Neural cell (in vitro differentiated cells): Measurements from ENCODE around the gene RNF41. TPM values are rescaled to one million over a fixed set of nuclear protein-coding genes. Genes with fewer than 3 reads are reported as not detected.
"Not testable (repeated sequence)": the region's sequence is repeated elsewhere in the genome, so short reads cannot be mapped to it uniquely, and the experiment has no call there.

Experiments used
- H2AFZ ChIP-seq: fragments of 200-600, 300-800 bp; sonication (generic), shearing (Covaris generic); 2 replicates; pipeline ENCODE4 v1.6.0; 2014; ENCODE audit warnings: low read depth, mild to moderate bottlenecking, antibody characterized with exemption, low read length, moderate library complexity
- H3F3A ChIP-seq: fragments of 200-600 bp; shearing (Covaris generic); 2 replicates; pipeline ENCODE4 v1.6.1; 2016; ENCODE audit warnings: mild to moderate bottlenecking, moderate library complexity, mixed read lengths, antibody characterized with exemption, low read length; ENCODE audit not compliant: insufficient read depth, poor library complexity, severe bottlenecking
- H3K27ac ChIP-seq: fragments of 200-600, 300-800 bp; sonication (generic), shearing (Covaris generic); 2 replicates; pipeline ENCODE4 v1.5.1; 2014; ENCODE audit warnings: mild to moderate bottlenecking, low read length, moderate library complexity
- H3K27me3 ChIP-seq: fragments of 300-800, 200-600 bp; sonication (generic), shearing (Covaris generic); 2 replicates; pipeline ENCODE4 v1.6.0; 2014; ENCODE audit warnings: mild to moderate bottlenecking, low read depth, low read length, moderate library complexity; ENCODE audit not compliant: insufficient read depth
- H3K36me3 ChIP-seq: fragments of 300-800, 200-600 bp; sonication (generic), shearing (Covaris generic); 2 replicates; pipeline ENCODE4 v1.5.1; 2014; ENCODE audit warnings: mild to moderate bottlenecking, antibody characterized with exemption, low read length, moderate library complexity; ENCODE audit not compliant: insufficient read depth
- H3K4me2 ChIP-seq: fragments of 300-800, 200-600 bp; sonication (generic), shearing (Covaris generic); 2 replicates; pipeline ENCODE4 v1.6.0; 2014; ENCODE audit warnings: mild to moderate bottlenecking, low read length
- H3K4me3 ChIP-seq: fragments of 300-800, 200-600 bp; sonication (generic), shearing (Covaris generic); 2 replicates; pipeline ENCODE4 v1.5.1; 2014; ENCODE audit warnings: mild to moderate bottlenecking, low read length, moderate library complexity
- H3K79me2 ChIP-seq: fragments of 200-600 bp; shearing (Covaris generic); replicated peaks from 2 replicates; pipeline ENCODE4 v1.6.0; 2014; ENCODE audit warnings: mild to moderate bottlenecking, low read length, moderate library complexity; ENCODE audit not compliant: insufficient read depth
- H3K9ac ChIP-seq: fragments of 300-800, 200-600 bp; sonication (generic), shearing (Covaris generic); 2 replicates; pipeline ENCODE4 v1.6.1; 2016; ENCODE audit warnings: mild to moderate bottlenecking, low read length, mixed read lengths
- H3K9me2 ChIP-seq: fragments of 200-600 bp; shearing (Covaris generic); 2 replicates; pipeline ENCODE4 v1.6.1; 2016; ENCODE audit warnings: mild to moderate bottlenecking, low read length, mixed read lengths; ENCODE audit not compliant: insufficient read depth
- H3K9me3 ChIP-seq: fragments of 200-600, 300-800 bp; sonication (generic), shearing (Covaris generic); 2 replicates; pipeline ENCODE4 v1.6.1; 2016; ENCODE audit warnings: mild to moderate bottlenecking, mixed run types, low read length, moderate library complexity, mixed read lengths
- H4K20me1 ChIP-seq: fragments of 200-600 bp; shearing (Covaris generic); 2 replicates; pipeline ENCODE4 v1.6.1; 2016; ENCODE audit warnings: mild to moderate bottlenecking, mixed run types; ENCODE audit not compliant: insufficient read depth
- EP300 ChIP-seq: fragments of 450-650 bp; conservative IDR thresholded peaks from 2 replicates; pipeline ENCODE4 v1.6.1; 2014; ENCODE audit warnings: antibody characterized with exemption, mild to moderate bottlenecking, moderate library complexity; ENCODE audit not compliant: poor library complexity, severe bottlenecking
- EZH2 ChIP-seq: fragments of 200-600, 300-800 bp; shearing (Covaris generic), sonication (generic); IDR thresholded peaks from 2 replicates; pipeline ENCODE4 v1.6.1; 2014; ENCODE audit warnings: antibody characterized with exemption, low read length, borderline replicate concordance, mild to moderate bottlenecking; ENCODE audit not compliant: insufficient read depth, poor library complexity, severe bottlenecking
- MXI1 ChIP-seq: fragments of 450-650 bp; conservative IDR thresholded peaks from 2 replicates; pipeline ENCODE4 v1.6.1; 2014; ENCODE audit warnings: antibody characterized with exemption, mild to moderate bottlenecking; ENCODE audit not compliant: poor library complexity, severe bottlenecking
- POLR2AphosphoS5 ChIP-seq: IDR thresholded peaks from 2 replicates; pipeline ENCODE4 v1.6.1; 2012
- RAD21 ChIP-seq: fragments of 450-650 bp; conservative IDR thresholded peaks from 2 replicates; pipeline ENCODE4 v1.6.1; 2014; ENCODE audit warnings: antibody characterized with exemption, mild to moderate bottlenecking, moderate library complexity
- SMC3 ChIP-seq: fragments of 450-650 bp; conservative IDR thresholded peaks from 2 replicates; pipeline ENCODE4 v1.6.1; 2014; ENCODE audit warnings: antibody characterized with exemption, mild to moderate bottlenecking, moderate library complexity; ENCODE audit not compliant: poor library complexity
- TAF1 ChIP-seq: IDR thresholded peaks from 2 replicates; pipeline ENCODE4 v1.6.1; 2012; ENCODE audit warnings: low read depth
- polyA plus RNA-seq: library from polyadenylated mRNA; depleted of rRNA; stranded (reverse); fragments of >200 nt; gene quantifications from 2 replicates; pipeline ENCODE4 v1.2.3, GENCODE V29; 2014
- TF ChIP-seq, protein P1 (sequence below): IDR thresholded peaks from 2 replicates; pipeline ENCODE4 v1.6.1; 2012; ENCODE audit warnings: borderline replicate concordance
- TF ChIP-seq, protein P2 (sequence below): fragments of 450-650 bp; IDR thresholded peaks from 2 replicates; pipeline ENCODE4 v1.5.1; 2014; ENCODE audit warnings: antibody characterized with exemption, mild to moderate bottlenecking, moderate library complexity; ENCODE audit not compliant: poor library complexity, severe bottlenecking

Gene RNF41
- polyA plus RNA-seq, 1 donor from 2014 or later: 108 TPM

DNA sequence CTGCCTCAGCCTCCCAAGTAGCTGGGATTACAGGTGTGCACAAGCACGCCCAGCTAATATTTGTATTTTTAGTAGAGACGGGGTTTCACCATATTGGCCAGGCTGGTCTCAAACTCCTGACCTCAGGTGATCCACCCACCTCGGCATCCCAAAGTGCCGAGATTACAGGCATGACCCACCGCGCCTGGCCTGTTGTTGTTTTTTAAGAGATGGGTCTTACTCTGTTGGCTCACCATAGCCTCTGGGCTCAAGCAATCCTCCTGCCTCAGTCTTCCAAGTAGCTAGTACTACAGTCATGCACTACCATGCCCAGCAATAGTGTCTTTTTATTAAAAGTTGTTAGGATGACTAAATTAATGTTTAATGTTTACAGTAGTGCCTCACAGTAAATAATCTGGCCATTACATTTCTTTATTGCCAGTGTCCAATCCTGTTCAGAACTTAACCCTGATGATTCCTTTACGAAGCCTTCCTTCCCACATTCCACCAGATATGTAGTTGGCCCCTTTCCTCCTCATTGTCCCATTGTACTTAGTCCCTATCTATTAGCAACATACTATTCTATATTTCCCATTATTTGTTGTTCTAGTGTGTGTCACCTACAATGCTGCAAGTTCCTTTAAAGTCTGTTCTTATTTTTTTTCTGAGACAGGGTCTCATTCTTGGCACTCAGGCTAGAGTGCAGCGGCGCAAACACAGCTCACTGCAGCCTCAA, 23.6 kb downstream of the RNF41 start:
- Histone ChIP-seq H3K27ac (no peak overlapping the region), H3K9me3 (no peaks in the 10 kb centered on the region), H3K9me2 (no peaks in the 10 kb centered on the region), H3F3A (no peaks in the 10 kb centered on the region), H3K27me3 (no peaks in the 10 kb centered on the region), H3K4me3 (no peak overlapping the region), H3K4me2 (no peak overlapping the region), H3K9ac (no peak overlapping the region), H4K20me1 (no peaks in the 10 kb centered on the region), H2AFZ (no peak overlapping the region), H3K79me2 (no peaks in the 10 kb centered on the region), H3K36me3 (no peaks in the 10 kb centered on the region)
- TF ChIP-seq SMC3: no peak
- no peak for TF ChIP-seq MXI1
- no peak for TF ChIP-seq EP300
- TF ChIP-seq EZH2: no peak
- TF ChIP-seq TAF1: no peak
- TF ChIP-seq POLR2AphosphoS5: no peak
- TF ChIP-seq, protein P1, sequence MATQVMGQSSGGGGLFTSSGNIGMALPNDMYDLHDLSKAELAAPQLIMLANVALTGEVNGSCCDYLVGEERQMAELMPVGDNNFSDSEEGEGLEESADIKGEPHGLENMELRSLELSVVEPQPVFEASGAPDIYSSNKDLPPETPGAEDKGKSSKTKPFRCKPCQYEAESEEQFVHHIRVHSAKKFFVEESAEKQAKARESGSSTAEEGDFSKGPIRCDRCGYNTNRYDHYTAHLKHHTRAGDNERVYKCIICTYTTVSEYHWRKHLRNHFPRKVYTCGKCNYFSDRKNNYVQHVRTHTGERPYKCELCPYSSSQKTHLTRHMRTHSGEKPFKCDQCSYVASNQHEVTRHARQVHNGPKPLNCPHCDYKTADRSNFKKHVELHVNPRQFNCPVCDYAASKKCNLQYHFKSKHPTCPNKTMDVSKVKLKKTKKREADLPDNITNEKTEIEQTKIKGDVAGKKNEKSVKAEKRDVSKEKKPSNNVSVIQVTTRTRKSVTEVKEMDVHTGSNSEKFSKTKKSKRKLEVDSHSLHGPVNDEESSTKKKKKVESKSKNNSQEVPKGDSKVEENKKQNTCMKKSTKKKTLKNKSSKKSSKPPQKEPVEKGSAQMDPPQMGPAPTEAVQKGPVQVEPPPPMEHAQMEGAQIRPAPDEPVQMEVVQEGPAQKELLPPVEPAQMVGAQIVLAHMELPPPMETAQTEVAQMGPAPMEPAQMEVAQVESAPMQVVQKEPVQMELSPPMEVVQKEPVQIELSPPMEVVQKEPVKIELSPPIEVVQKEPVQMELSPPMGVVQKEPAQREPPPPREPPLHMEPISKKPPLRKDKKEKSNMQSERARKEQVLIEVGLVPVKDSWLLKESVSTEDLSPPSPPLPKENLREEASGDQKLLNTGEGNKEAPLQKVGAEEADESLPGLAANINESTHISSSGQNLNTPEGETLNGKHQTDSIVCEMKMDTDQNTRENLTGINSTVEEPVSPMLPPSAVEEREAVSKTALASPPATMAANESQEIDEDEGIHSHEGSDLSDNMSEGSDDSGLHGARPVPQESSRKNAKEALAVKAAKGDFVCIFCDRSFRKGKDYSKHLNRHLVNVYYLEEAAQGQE: no peak
- TF ChIP-seq, protein P2, sequence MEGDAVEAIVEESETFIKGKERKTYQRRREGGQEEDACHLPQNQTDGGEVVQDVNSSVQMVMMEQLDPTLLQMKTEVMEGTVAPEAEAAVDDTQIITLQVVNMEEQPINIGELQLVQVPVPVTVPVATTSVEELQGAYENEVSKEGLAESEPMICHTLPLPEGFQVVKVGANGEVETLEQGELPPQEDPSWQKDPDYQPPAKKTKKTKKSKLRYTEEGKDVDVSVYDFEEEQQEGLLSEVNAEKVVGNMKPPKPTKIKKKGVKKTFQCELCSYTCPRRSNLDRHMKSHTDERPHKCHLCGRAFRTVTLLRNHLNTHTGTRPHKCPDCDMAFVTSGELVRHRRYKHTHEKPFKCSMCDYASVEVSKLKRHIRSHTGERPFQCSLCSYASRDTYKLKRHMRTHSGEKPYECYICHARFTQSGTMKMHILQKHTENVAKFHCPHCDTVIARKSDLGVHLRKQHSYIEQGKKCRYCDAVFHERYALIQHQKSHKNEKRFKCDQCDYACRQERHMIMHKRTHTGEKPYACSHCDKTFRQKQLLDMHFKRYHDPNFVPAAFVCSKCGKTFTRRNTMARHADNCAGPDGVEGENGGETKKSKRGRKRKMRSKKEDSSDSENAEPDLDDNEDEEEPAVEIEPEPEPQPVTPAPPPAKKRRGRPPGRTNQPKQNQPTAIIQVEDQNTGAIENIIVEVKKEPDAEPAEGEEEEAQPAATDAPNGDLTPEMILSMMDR: no peak
- TF ChIP-seq RAD21: no peak

DNA sequence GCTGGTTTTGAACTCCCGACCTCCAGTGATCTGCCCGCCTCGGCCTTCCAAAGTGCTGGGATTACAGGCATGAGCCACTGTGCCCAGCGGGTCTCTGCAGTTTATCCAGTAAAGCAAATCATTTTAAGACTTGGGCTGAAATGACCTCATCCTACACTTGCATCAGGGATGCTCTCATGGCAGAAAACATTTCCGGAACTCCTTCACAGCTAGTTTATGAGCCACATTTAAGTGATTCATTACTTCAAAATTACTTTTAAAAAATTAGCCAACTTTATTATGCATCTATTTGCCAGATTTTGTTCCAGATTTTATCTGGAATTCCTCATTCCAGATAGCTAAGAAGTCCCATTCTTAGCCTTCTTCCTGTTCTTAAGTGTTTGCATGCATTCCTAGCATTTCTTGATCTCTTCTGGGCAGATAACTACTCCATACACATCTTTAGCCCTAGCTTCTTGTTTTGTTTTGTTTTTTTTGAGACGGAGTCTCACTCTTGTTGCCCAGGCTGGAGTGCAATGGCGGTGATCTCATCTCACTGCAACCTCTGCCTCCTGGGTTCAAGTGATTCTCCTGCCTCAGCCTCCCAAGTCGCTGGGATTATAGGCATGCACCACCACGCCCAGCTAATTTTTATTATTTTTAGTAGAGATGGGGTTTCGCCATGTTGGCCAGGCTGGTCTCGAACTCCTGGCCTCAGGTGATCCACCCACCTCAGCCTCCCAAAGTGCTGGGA, 24.7 kb downstream of the RNF41 start:
- not testable (repeated sequence) for H4K20me1 ChIP-seq, H3K79me2 ChIP-seq, H3K4me3 ChIP-seq, H3K9me3 ChIP-seq, H3K27ac ChIP-seq, H3K4me2 ChIP-seq, H3K27me3 ChIP-seq, H3F3A ChIP-seq, H3K9ac ChIP-seq, H3K9me2 ChIP-seq, H3K36me3 ChIP-seq, H2AFZ ChIP-seq
